H1 (cell line): Measurements from ENCODE around the gene MCM3AP. TPM values are rescaled to one million over a fixed set of nuclear protein-coding genes. Genes with fewer than 3 reads are reported as not detected.
A peak's percentile ranks its signal among the peaks of the same experiment; 100 is the strongest.

Source experiments
- CTCF ChIA-PET: fragments of 300-600 bp; sonication (Branson Sonifier 250); formaldehyde crosslinking; loops from one replicate; lab custom pipeline; 2021; ENCODE audit not compliant: partially characterized antibody; lab: Charles Lee
- POLR2A ChIA-PET: fragments of 300-600 bp; sonication (Branson Sonifier 250); formaldehyde crosslinking; loops from one replicate; lab custom pipeline; 2021; ENCODE audit warnings: inconsistent platforms; ENCODE audit not compliant: partially characterized antibody; lab: Charles Lee
- DNase-seq, 2 experiments: peaks; one replicate each; pipeline versions ENCODE4 v3.0.0 to v3.0.0-alpha.2; 2010 to 2022; ENCODE audit warnings: low spot score in 2 of 2, low read depth in 1 of 2, mixed read lengths in 1 of 2
- FAIRE-seq: peaks from 2 replicates; lab custom pipeline; 2011; peaks lifted over from hg19 to GRCh38; lab: Jason Lieb, UNC
- H2AFZ ChIP-seq: 2 replicates; pipeline ENCODE4 v1.8.1; 2012; ENCODE audit warnings: low read length, inconsistent platforms
- H2AK5ac ChIP-seq: 2 replicates; pipeline ENCODE4 v1.6.1; 2013; ENCODE audit warnings: low read depth, low read length
- H2BK120ac ChIP-seq: replicated peaks from 2 replicates; pipeline ENCODE3; 2013; ENCODE audit warnings: low read depth, low read length, inconsistent platforms
- H2BK12ac ChIP-seq: 2 replicates; pipeline ENCODE4 v1.6.1; 2013; ENCODE audit warnings: low read depth, low read length
- H2BK15ac ChIP-seq: 2 replicates; pipeline ENCODE4 v1.6.1; 2013; ENCODE audit warnings: low read length
- H2BK20ac ChIP-seq: 2 replicates; pipeline ENCODE4 v1.6.1; 2013; ENCODE audit warnings: low read length
- H2BK5ac ChIP-seq: 2 replicates; pipeline ENCODE4 v1.6.1; 2013; ENCODE audit warnings: low read depth, low read length
- H3K14ac ChIP-seq: 2 replicates; pipeline ENCODE4 v1.6.1; 2013; ENCODE audit warnings: inconsistent platforms; ENCODE audit not compliant: insufficient read length
- H3K18ac ChIP-seq: 2 replicates; pipeline ENCODE4 v1.6.1; 2013; ENCODE audit warnings: low read length; ENCODE audit errors: extremely low read depth
- H3K23ac ChIP-seq: 2 replicates; pipeline ENCODE4 v1.6.1; 2013; ENCODE audit warnings: inconsistent platforms; ENCODE audit not compliant: insufficient read length
- H3K23me2 ChIP-seq: 2 replicates; pipeline ENCODE4 v1.6.1; 2013; ENCODE audit warnings: low read depth, low read length
- H3K27ac ChIP-seq: 2 replicates; pipeline ENCODE4 v1.6.1; 2011; ENCODE audit warnings: low read depth, low read length, inconsistent platforms
- H3K27me3 ChIP-seq, 4 experiments: replicated peaks in 1 of 4; 1 replicate in 1 of 4; 2 replicates in 3 of 4; pipeline versions ENCODE4 v1.6.1 to v1.8.1; 2011 to 2013; ENCODE audit warnings: low read length in 3 of 4, mild to moderate bottlenecking in 3 of 4, inconsistent platforms in 2 of 4, mixed read lengths in 2 of 4, moderate library complexity in 1 of 4; ENCODE audit not compliant: control insufficient read depth in 3 of 4, insufficient read depth in 3 of 4; ENCODE audit errors: extremely low read depth in 1 of 4
- H3K36me3 ChIP-seq, 4 experiments: 2 replicates each; pipeline versions ENCODE4 v1.6.1 to v1.8.1; 2011 to 2013; ENCODE audit warnings: mild to moderate bottlenecking in 4 of 4, low read length in 3 of 4, moderate library complexity in 2 of 4, control low read depth in 1 of 4, inconsistent platforms in 1 of 4; ENCODE audit not compliant: insufficient read depth in 4 of 4, control insufficient read depth in 2 of 4
- H3K4ac ChIP-seq: replicated peaks from 2 replicates; pipeline ENCODE3; 2013; ENCODE audit warnings: low read length, low read depth, mixed read lengths, inconsistent platforms; ENCODE audit not compliant: insufficient read length
- H3K4me1 ChIP-seq, 4 experiments: replicated peaks in 1 of 4; 1 replicate in 1 of 4; 2 replicates in 3 of 4; pipeline versions ENCODE4 v1.6.1 to v1.8.1; 2011 to 2013; ENCODE audit warnings: low read length in 3 of 4, inconsistent platforms in 2 of 4, mixed read lengths in 1 of 4; ENCODE audit not compliant: insufficient read depth in 4 of 4, control insufficient read depth in 3 of 4
- H3K4me2 ChIP-seq, 2 experiments: 2 replicates each; pipeline versions ENCODE4 v1.6.1 to v1.8.1; 2011 to 2013; ENCODE audit warnings: low read depth in 2 of 2, low read length in 2 of 2, control low read depth in 1 of 2, inconsistent platforms in 1 of 2, mild to moderate bottlenecking in 1 of 2; ENCODE audit not compliant: insufficient read depth in 1 of 2
- H3K4me3 ChIP-seq, 4 experiments: fragments of 200-600, 300-600 bp in 1 of 4; sonication (generic), shearing (Covaris generic), sonication (Bioruptor Twin) in 1 of 4; 2 replicates each; pipeline versions ENCODE4 v1.5.1 to v1.8.1; 2011 to 2016; ENCODE audit warnings: low read length in 4 of 4, low read depth in 3 of 4, control low read depth in 2 of 4, inconsistent platforms in 2 of 4, mild to moderate bottlenecking in 2 of 4, mixed read lengths in 1 of 4, moderate library complexity in 1 of 4; ENCODE audit not compliant: insufficient read depth in 2 of 4; ENCODE audit errors: extremely low read depth in 1 of 4
- H3K56ac ChIP-seq: replicated peaks from 2 replicates; pipeline ENCODE3; 2013; ENCODE audit warnings: low read depth, mild to moderate bottlenecking, mixed read lengths, low read length, inconsistent platforms; ENCODE audit not compliant: insufficient read length
- H3K79me1 ChIP-seq: 2 replicates; pipeline ENCODE4 v1.6.1; 2013; ENCODE audit warnings: low read depth, low read length, control low read depth
- H3K79me2 ChIP-seq, 2 experiments: 2 replicates each; pipeline versions ENCODE4 v1.6.1 to v1.8.1; 2012 to 2013; ENCODE audit warnings: low read length in 2 of 2, mild to moderate bottlenecking in 2 of 2, inconsistent platforms in 1 of 2; ENCODE audit not compliant: insufficient read depth in 2 of 2, control insufficient read depth in 1 of 2
- H3K9ac ChIP-seq, 4 experiments: replicated peaks in 1 of 4; 1 replicate in 1 of 4; 2 replicates in 3 of 4; pipeline versions ENCODE4 v1.6.1 to v1.8.1; 2011 to 2013; ENCODE audit warnings: low read depth in 3 of 4, low read length in 3 of 4, control low read depth in 2 of 4, mild to moderate bottlenecking in 2 of 4, moderate library complexity in 2 of 4, inconsistent platforms in 1 of 4; ENCODE audit errors: extremely low read depth in 1 of 4
- H3K9me3 ChIP-seq, 2 experiments: 2 replicates each; pipeline versions ENCODE4 v1.6.1 to v1.8.1; 2012 to 2013; ENCODE audit warnings: mild to moderate bottlenecking in 2 of 2, moderate library complexity in 2 of 2, control low read depth in 1 of 2, inconsistent platforms in 1 of 2, low read depth in 1 of 2, low read length in 1 of 2, mixed read lengths in 1 of 2; ENCODE audit not compliant: insufficient read depth in 2 of 2
- H4K20me1 ChIP-seq, 2 experiments: replicated peaks in 1 of 2; 2 replicates each; pipeline versions ENCODE3 to v1.8.1; 2011 to 2013; ENCODE audit warnings: inconsistent platforms in 2 of 2, low read length in 2 of 2, mild to moderate bottlenecking in 1 of 2; ENCODE audit not compliant: insufficient read depth in 2 of 2, control insufficient read depth in 1 of 2
- H4K5ac ChIP-seq: 2 replicates; pipeline ENCODE4 v1.6.1; 2013; ENCODE audit warnings: low read length, low read depth, mixed read lengths, inconsistent platforms; ENCODE audit not compliant: insufficient read length
- H4K8ac ChIP-seq: 2 replicates; pipeline ENCODE4 v1.8.0; 2013; ENCODE audit warnings: mild to moderate bottlenecking, moderate library complexity, low read length, inconsistent platforms; ENCODE audit not compliant: insufficient read depth; ENCODE audit errors: extremely low read depth
- H4K91ac ChIP-seq: replicated peaks from 2 replicates; pipeline ENCODE3; 2013; ENCODE audit warnings: low read length, mixed read lengths, inconsistent platforms; ENCODE audit not compliant: insufficient read length
- BACH1 ChIP-seq: IDR thresholded peaks from 2 replicates; pipeline ENCODE4 v1.6.1; 2012; ENCODE audit warnings: low read length, improper control_type of control experiment
- POLR2AphosphoS5 ChIP-seq: IDR thresholded peaks from 2 replicates; pipeline ENCODE4 v1.6.1; 2011; ENCODE audit warnings: low read depth, low read length
- SP1 ChIP-seq: IDR thresholded peaks from 2 replicates; pipeline ENCODE4 v1.6.1; 2011; ENCODE audit warnings: low read depth, low read length
- WGBS, 2 experiments: shearing (Covaris generic) in 1 of 2; methylation state at CpG; one replicate each; pipeline versions ENCODE4 v1.1.6 to v1.1.7; 2013 to 2015; ENCODE audit warnings: low lambda C conversion rate in 2 of 2, mixed read lengths in 2 of 2, inconsistent platforms in 1 of 2, low coverage in 1 of 2, missing lambda C conversion rate in 1 of 2; ENCODE audit not compliant: insufficient replicate concordance in 2 of 2, insufficient coverage in 1 of 2, insufficient read length in 1 of 2; ENCODE audit errors: extremely low coverage in 1 of 2, missing lambda C conversion rate in 1 of 2; 5-methylcytosine and 5-hydroxymethylcytosine counted together
- polyA plus RNA-seq, 7 experiments: library from polyadenylated mRNA; depleted of rRNA in 3 of 7; stranded (reverse) in 5 of 7; unstranded in 2 of 7; fragments of >200 nt in 5 of 7; fragments of 200-250 nt in 2 of 7; gene quantifications; 1 replicate in 5 of 7; 2 replicates in 1 of 7; 4 replicates in 1 of 7; pipeline versions ENCODE4 v1.2.1 to v1.2.3, GENCODE V29; 2011 to 2013; ENCODE audit warnings: missing spikeins in 2 of 7, mixed read lengths in 2 of 7
- total RNA-seq: library from RNA; stranded (reverse); fragmentation: NEBNext Ultra II Directional; extraction: Animal tissue kit (Norgen Biotek cat#: 25700); gene quantifications from 2 replicates; pipeline ENCODE4 v1.2.1, GENCODE V29; 2021
- TF ChIP-seq, protein P1 (sequence below), 3 experiments: IDR thresholded peaks; 1 replicate in 2 of 3; 2 replicates in 1 of 3; pipeline versions ENCODE4 v1.5.1 to v1.6.1; 2011; ENCODE audit warnings: low read length in 3 of 3, mild to moderate bottlenecking in 3 of 3, inconsistent platforms in 2 of 3, low read depth in 1 of 3, moderate library complexity in 1 of 3; ENCODE audit not compliant: insufficient read depth in 1 of 3; ENCODE audit errors: control extremely low read depth in 1 of 3

The MCM3AP gene
- total and polyA plus RNA-seq, 2 of the 8 experiments (the other 6 are each of a cell fraction or from before 2014, with no cell fraction given), result 37.2 to 119 TPM

DNA sequence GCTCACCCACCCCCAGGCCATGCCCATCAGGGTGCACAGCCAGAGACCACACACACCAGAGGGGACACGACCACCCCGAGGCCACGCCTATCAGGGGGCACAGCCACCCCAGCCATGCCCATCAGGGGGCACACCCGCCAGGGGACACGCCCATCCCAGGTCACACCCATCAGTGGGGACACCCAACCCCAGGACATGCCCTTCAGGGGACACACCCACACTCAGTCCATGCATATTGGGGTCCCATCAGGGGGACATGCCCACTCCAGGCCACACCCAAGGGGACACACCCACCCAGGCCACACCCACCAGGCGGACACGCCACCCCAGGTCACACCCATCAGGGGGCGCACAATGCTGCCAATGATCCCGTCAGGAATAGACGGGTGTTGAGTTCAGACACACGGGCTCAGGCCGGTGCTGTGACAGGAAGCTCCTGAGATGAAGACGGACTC is 20.7 kb downstream of the MCM3AP start:
- no peak overlapping the region for H2BK20ac ChIP-seq
- peaks cover 8 to 20% of the 10 kb centered on the region in 2 experiments for H4K20me1 ChIP-seq
- no peaks in the 10 kb centered on the region for H3K23me2 ChIP-seq
- H3K23ac ChIP-seq, result no peak overlapping the region
- H3K14ac ChIP-seq, result no peak overlapping the region
- H3K9ac ChIP-seq, result no peak overlapping the region
- CTCF ChIA-PET, result interaction anchor here (2.4 kb wide), 1 partner anchor 20 kb away, joined by 9 read pairs; the partner anchor contains the start of gene MCM3AP
- no peaks in the 10 kb centered on the region for H3K9me3 ChIP-seq
- H3K79me1 ChIP-seq, result peaks cover 4% of the 10 kb centered on the region; the same call in 1 of the 2 replicates
- no peak overlapping the region for H2BK120ac ChIP-seq
- no peak overlapping the region for H3K4me3 ChIP-seq
- no peak overlapping the region for H4K91ac ChIP-seq
- no peak overlapping the region for H4K8ac ChIP-seq
- H3K36me3 ChIP-seq, result peaks cover 21 to 53% (median 48%) of the 10 kb centered on the region in 4 experiments
- no peak overlapping the region for H3K18ac ChIP-seq
- H3K4me1 ChIP-seq, result no peaks in the 10 kb centered on the region
- H3K27ac ChIP-seq, result no peak overlapping the region
- H3K27me3 ChIP-seq, result no peaks in the 10 kb centered on the region
- H4K5ac ChIP-seq, result no peak overlapping the region
- no peak for FAIRE-seq
- H2BK12ac ChIP-seq, result no peak overlapping the region
- TF ChIP-seq, protein P1, sequence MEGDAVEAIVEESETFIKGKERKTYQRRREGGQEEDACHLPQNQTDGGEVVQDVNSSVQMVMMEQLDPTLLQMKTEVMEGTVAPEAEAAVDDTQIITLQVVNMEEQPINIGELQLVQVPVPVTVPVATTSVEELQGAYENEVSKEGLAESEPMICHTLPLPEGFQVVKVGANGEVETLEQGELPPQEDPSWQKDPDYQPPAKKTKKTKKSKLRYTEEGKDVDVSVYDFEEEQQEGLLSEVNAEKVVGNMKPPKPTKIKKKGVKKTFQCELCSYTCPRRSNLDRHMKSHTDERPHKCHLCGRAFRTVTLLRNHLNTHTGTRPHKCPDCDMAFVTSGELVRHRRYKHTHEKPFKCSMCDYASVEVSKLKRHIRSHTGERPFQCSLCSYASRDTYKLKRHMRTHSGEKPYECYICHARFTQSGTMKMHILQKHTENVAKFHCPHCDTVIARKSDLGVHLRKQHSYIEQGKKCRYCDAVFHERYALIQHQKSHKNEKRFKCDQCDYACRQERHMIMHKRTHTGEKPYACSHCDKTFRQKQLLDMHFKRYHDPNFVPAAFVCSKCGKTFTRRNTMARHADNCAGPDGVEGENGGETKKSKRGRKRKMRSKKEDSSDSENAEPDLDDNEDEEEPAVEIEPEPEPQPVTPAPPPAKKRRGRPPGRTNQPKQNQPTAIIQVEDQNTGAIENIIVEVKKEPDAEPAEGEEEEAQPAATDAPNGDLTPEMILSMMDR (IDR thresholded peaks at IDR 0.05; ENCODE audit: control extremely low read depth in 1 of 3, insufficient read depth in 1 of 3, low read depth in 1 of 3, low read length in 3 of 3), result peak in 1 of 3 experiments; percentile 20; a peak in 1 of 4 replicates
- TF ChIP-seq SP1 (no peak), BACH1 (no peak), POLR2AphosphoS5 (peak; percentile 40; the same call in 1 of the 2 replicates)
- no peaks in the 10 kb centered on the region for H3K79me2 ChIP-seq
- no peak overlapping the region for H3K4ac ChIP-seq
- no peak overlapping the region; the same call in 1 of the 2 replicates for H2BK5ac ChIP-seq
- 86% methylated on average over 13 of the region's 13 CpGs; no CpG with 5 or more reads in 1 of the 2 experiments for WGBS, 2 experiments
- DNase-seq, result no peak
- no peak overlapping the region for H2AK5ac ChIP-seq
- H3K4me2 ChIP-seq, result no peak overlapping the region
- POLR2A ChIA-PET, result interaction anchor here (1.0 to 1.7 kb wide), 3 partner anchors 11 to 21 kb away, joined by 3 to 6 read pairs (median 3); partner anchors contain the start of genes MCM3AP and YBEY
- no peak overlapping the region for H2BK15ac ChIP-seq
- H2AFZ ChIP-seq, result no peak overlapping the region
- H3K56ac ChIP-seq, result no peak overlapping the region
